CD14-positive monocyte (primary cell): ENCODE results near the gene CYP2C18. TPM values are rescaled to one million over a fixed set of nuclear protein-coding genes. Genes with fewer than 3 reads are reported as not detected.

Source experiments
- DNase-seq, 3 donors: peaks; one replicate each; pipeline ENCODE4 v3.0.0-alpha.2; 2011 to 2022
- H2AFZ ChIP-seq: 2 replicates; pipeline ENCODE4 v1.6.0; 2012; ENCODE audit warnings: mild to moderate bottlenecking, low read depth, low read length, inconsistent platforms; ENCODE audit not compliant: insufficient read depth, poor library complexity, severe bottlenecking
- H3K27ac ChIP-seq, 2 donors: 1 replicate in 1 of 2; 2 replicates in 1 of 2; pipeline ENCODE4 v1.5.1; 2012 to 2013; ENCODE audit warnings: low read length in 2 of 2, control low read depth in 1 of 2, inconsistent platforms in 1 of 2, low read depth in 1 of 2, mild to moderate bottlenecking in 1 of 2
- H3K27me3 ChIP-seq, 2 donors: one replicate each; pipeline versions ENCODE4 v1.6.0 to v1.6.1; 2011 to 2013; ENCODE audit warnings: low read length in 2 of 2; ENCODE audit not compliant: control insufficient read depth in 2 of 2, insufficient read depth in 2 of 2
- H3K36me3 ChIP-seq, 2 donors: replicated peaks in 1 of 2; 1 replicate in 1 of 2; 2 replicates in 1 of 2; pipeline versions ENCODE4 v1.5.1 to v1.6.1; 2012 to 2013; ENCODE audit warnings: low read length in 2 of 2, control low read depth in 1 of 2, inconsistent platforms in 1 of 2, mild to moderate bottlenecking in 1 of 2; ENCODE audit not compliant: insufficient read depth in 2 of 2, control insufficient read depth in 1 of 2
- H3K4me1 ChIP-seq, 2 donors: 1 replicate in 1 of 2; 2 replicates in 1 of 2; pipeline versions ENCODE4 v1.5.1 to v1.6.1; 2012 to 2013; ENCODE audit warnings: low read length in 2 of 2, control low read depth in 1 of 2, inconsistent platforms in 1 of 2, mild to moderate bottlenecking in 1 of 2, moderate library complexity in 1 of 2; ENCODE audit not compliant: insufficient read depth in 2 of 2, control insufficient read depth in 1 of 2
- H3K4me2 ChIP-seq: replicated peaks from 2 replicates; pipeline ENCODE3; 2012; ENCODE audit warnings: low read length, moderate library complexity, mild to moderate bottlenecking; ENCODE audit not compliant: poor library complexity, severe bottlenecking; ENCODE audit errors: extremely low read depth
- H3K4me3 ChIP-seq, 3 experiments: fragments of 200-600 bp in 1 of 3; sonication (generic) in 1 of 3; replicated peaks in 1 of 3; 1 replicate in 2 of 3; 2 replicates in 1 of 3; pipeline ENCODE4 v1.5.1; 2011 to 2013; ENCODE audit warnings: low read length in 3 of 3, mild to moderate bottlenecking in 3 of 3, control low read depth in 2 of 3, low read depth in 2 of 3, inconsistent platforms in 1 of 3, moderate library complexity in 1 of 3
- H3K79me2 ChIP-seq: 2 replicates; pipeline ENCODE4 v1.6.0; 2012; ENCODE audit warnings: mild to moderate bottlenecking, control low read depth, inconsistent platforms, low read length, moderate library complexity; ENCODE audit not compliant: insufficient read depth
- H3K9ac ChIP-seq: 2 replicates; pipeline ENCODE4 v1.6.0; 2017; ENCODE audit warnings: low read length, mild to moderate bottlenecking; ENCODE audit not compliant: insufficient read depth, poor library complexity, severe bottlenecking
- H3K9me3 ChIP-seq, 2 donors: replicated peaks in 1 of 2; 1 replicate in 1 of 2; 2 replicates in 1 of 2; pipeline versions ENCODE4 v1.5.1 to v1.6.1; 2012 to 2013; ENCODE audit warnings: low read length in 2 of 2, control low read depth in 1 of 2; ENCODE audit not compliant: control insufficient read depth in 1 of 2, insufficient read depth in 1 of 2
- H4K20me1 ChIP-seq: 2 replicates; pipeline ENCODE4 v1.6.0; 2012; ENCODE audit warnings: mild to moderate bottlenecking, low read length, control low read depth, moderate library complexity; ENCODE audit not compliant: insufficient read depth
- H3K27ac Mint-ChIP-seq, 7 donors: one replicate each; pipeline ENCODE4 v1.8.0; 2020; ENCODE audit warnings: mild to moderate bottlenecking in 7 of 7, mixed read lengths in 7 of 7, moderate library complexity in 6 of 7, inconsistent platforms in 2 of 7
- H3K27me3 Mint-ChIP-seq, 3 donors: one replicate each; pipeline ENCODE4 v1.8.0; 2021 to 2022; ENCODE audit warnings: low read depth in 3 of 3, mild to moderate bottlenecking in 3 of 3, mixed read lengths in 3 of 3, moderate library complexity in 3 of 3, inconsistent platforms in 1 of 3
- H3K36me3 Mint-ChIP-seq, 2 donors: one replicate each; pipeline ENCODE4 v1.8.0; 2020; ENCODE audit warnings: mixed read lengths in 2 of 2, inconsistent platforms in 1 of 2, mild to moderate bottlenecking in 1 of 2
- H3K4me1 Mint-ChIP-seq: one replicate; pipeline ENCODE4 v1.8.0; 2020; ENCODE audit warnings: mild to moderate bottlenecking, mixed read lengths
- H3K4me3 Mint-ChIP-seq, 2 donors: one replicate each; pipeline ENCODE4 v1.8.0; 2020; ENCODE audit warnings: mild to moderate bottlenecking in 2 of 2, mixed read lengths in 2 of 2, moderate library complexity in 1 of 2
- H3K9me3 Mint-ChIP-seq, 7 donors: one replicate each; pipeline ENCODE4 v1.8.0; 2020 to 2022; ENCODE audit warnings: mixed read lengths in 7 of 7, mild to moderate bottlenecking in 6 of 7, moderate library complexity in 6 of 7, inconsistent platforms in 2 of 7
- CTCF ChIP-seq: fragments of 200-600 bp; IDR thresholded peaks from one replicate; pipeline ENCODE4 v1.8.0; 2022; ENCODE audit warnings: antibody characterized with exemption, mild to moderate bottlenecking
- WGBS: methylation state at CpG from one replicate; pipeline ENCODE4 v1.1.5; 2013; ENCODE audit warnings: missing lambda C conversion rate; ENCODE audit not compliant: insufficient coverage; 5-methylcytosine and 5-hydroxymethylcytosine counted together
- intact Hi-C, 2 donors: fragments of 100-400 bp; cut with micrococcal nuclease; formaldehyde crosslinking; loops; one replicate each; pipeline versions ENCODE4 v1.15.0 to v1.15.1; 2023
- polyA plus RNA-seq, 3 donors: library from polyadenylated mRNA; depleted of rRNA in 1 of 3; unstranded in 2 of 3; stranded (reverse) in 1 of 3; fragments of 300-500 nt in 2 of 3; fragments of >200 nt in 1 of 3; fragmentation: Illumina TruSeq in 2 of 3; gene quantifications; 1 replicate in 2 of 3; 2 replicates in 1 of 3; pipeline ENCODE4 v1.2.3, GENCODE V29; 2012 to 2021

Gene CYP2C18
- polyA plus RNA-seq, 3 donors = not detected

GRCh38 chr10:94641480-94641879 lies 42.0 kb upstream of the CYP2C18 start:
- Histone ChIP-seq H3K36me3 (no peaks in the 10 kb centered on the region), H3K27me3 (no peaks in the 10 kb centered on the region), H3K4me3 (no peak overlapping the region), H4K20me1 (no peaks in the 10 kb centered on the region), H3K9me3 (peaks cover 6 to 23% of the 10 kb centered on the region in 2 donors), H3K9ac (no peak overlapping the region), H3K4me2 (no peak overlapping the region), H3K79me2 (no peaks in the 10 kb centered on the region), H2AFZ (no peak overlapping the region), H3K4me1 (no peaks in the 10 kb centered on the region), H3K27ac (no peak overlapping the region)
- no peak for DNase-seq
- Mint-ChIP-seq H3K4me3 (no peak overlapping the region), H3K36me3 (no peaks in the 10 kb centered on the region), H3K27me3 (peaks cover 0 to 1% (median 1%) of the 10 kb centered on the region in 3 donors), H3K4me1 (no peaks in the 10 kb centered on the region), H3K9me3 (peaks cover 12 to 23% (median 19%) of the 10 kb centered on the region in 7 donors), H3K27ac (no peak overlapping the region)
- TF ChIP-seq CTCF = no peak
- 100% methylated on average over 2 of the region's 4 CpGs for WGBS
- intact Hi-C loops = no loop called here

- no peaks in the 10 kb centered on the region for H3K36me3 ChIP-seq
- H3K4me1 Mint-ChIP-seq = no peaks in the 10 kb centered on the region
- peaks cover 0 to 3% (median 1%) of the 10 kb centered on the region in 3 donors for H3K27me3 Mint-ChIP-seq
- no peaks in the 10 kb centered on the region for H3K79me2 ChIP-seq
- no peaks in the 10 kb centered on the region for H3K27me3 ChIP-seq
- H3K9me3 Mint-ChIP-seq = peaks cover 4 to 12% (median 7%) of the 10 kb centered on the region in 7 donors
- H4K20me1 ChIP-seq = no peaks in the 10 kb centered on the region
- H3K9ac ChIP-seq = no peak overlapping the region
- H3K4me3 ChIP-seq = no peak overlapping the region
- intact Hi-C loops = no loop called here
- TF ChIP-seq CTCF = no peak
- no peak overlapping the region for H3K27ac Mint-ChIP-seq
- no peak overlapping the region for H3K27ac ChIP-seq
- H3K9me3 ChIP-seq = peaks cover 11 to 29% of the 10 kb centered on the region in 2 donors
- no peak overlapping the region for H3K4me3 Mint-ChIP-seq
- no peaks in the 10 kb centered on the region for H3K4me1 ChIP-seq
- no peak overlapping the region for H2AFZ ChIP-seq
- no peak for DNase-seq
- no CpG with 5 or more reads among the region's 1 CpG for WGBS
- no peaks in the 10 kb centered on the region for H3K36me3 Mint-ChIP-seq
- no peak overlapping the region for H3K4me2 ChIP-seq
Measured at GRCh38 chr10:94644352-94644751, 39.2 kb upstream of the CYP2C18 start.
